ENCODE data around the gene OS9.
A peak's percentile ranks its signal among the peaks of the same experiment; 100 is the strongest.
"Not testable (repeated sequence)": the region's sequence is repeated elsewhere in the genome, so short reads cannot be mapped to it uniquely, and the experiment has no call there.

Gene OS9
- 146 to 186 (median 150) reads per million in 3 experiments for total RNA-seq

DNA sequence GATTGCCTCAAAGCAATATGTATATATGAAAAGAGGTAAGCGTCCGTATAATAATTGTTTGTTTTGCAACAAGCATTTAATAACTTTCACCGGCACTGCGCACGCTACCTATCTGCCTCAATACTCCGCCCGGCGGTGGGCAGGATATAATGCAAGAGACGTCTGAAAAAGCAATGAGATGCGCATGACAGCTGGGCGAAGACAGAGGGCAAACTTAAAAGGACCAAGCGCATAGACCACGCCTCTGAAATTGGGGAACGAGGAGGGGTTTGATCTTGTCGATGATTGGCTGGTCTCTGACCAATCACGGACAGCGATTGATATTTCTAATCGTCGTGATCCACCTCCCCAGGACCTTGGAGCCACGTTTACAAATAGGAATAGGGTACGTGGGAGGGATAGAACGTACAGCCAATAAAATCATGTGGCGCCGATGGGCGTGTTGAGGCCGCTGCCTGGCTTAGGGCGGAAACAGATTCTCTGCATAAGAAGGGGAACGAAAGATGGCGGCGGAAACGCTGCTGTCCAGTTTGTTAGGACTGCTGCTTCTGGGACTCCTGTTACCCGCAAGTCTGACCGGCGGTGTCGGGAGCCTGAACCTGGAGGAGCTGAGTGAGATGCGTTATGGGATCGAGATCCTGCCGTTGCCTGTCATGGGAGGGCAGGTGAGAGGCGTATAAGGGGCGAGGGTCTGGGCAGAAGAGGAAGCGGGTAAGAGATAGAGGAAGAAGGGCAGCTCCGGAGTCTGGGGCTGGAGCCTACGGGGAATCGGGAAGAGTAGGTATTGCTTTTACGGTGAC, at the start of gene OS9:
TSS of gene OS9 (plus strand) at position 474 of the 800 bp plus-strand sequence. CDS start at position 504, 30 bp downstream.
- peak; percentile 99 for DNase-seq

DNA sequence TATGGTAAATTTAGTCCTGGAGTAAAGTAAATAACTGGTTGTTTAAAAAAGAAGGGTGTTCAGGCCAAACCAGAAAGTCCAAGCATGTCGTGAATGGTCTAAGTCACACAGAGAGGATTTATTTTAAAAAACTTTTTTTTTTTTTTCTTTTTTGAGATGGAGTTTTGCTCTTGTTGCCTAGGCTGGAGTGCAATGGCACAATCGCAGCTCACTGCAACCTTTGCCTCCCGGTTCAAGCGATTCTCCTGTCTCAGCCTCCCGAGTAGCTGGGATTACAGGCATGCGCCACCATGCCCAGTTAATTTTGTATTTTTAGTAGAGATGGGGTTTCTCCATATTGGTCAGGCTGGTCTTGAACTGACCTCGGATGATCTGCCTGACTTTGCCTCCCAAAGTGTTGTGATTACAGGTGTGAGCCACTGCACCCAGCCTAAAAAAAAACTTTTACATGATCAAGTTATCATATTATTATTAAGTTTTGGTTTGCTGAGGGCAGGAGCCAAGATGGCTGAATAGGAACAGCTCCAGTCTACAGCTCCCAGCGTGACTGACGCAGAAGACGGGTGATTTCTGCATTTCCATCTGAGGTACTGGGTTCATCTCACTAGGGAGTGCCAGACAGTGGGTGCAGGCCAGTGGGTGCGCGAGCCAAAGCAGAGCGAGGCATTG, 47.8 kb upstream of the OS9 start:
- DNase-seq: not testable (repeated sequence)

DNA sequence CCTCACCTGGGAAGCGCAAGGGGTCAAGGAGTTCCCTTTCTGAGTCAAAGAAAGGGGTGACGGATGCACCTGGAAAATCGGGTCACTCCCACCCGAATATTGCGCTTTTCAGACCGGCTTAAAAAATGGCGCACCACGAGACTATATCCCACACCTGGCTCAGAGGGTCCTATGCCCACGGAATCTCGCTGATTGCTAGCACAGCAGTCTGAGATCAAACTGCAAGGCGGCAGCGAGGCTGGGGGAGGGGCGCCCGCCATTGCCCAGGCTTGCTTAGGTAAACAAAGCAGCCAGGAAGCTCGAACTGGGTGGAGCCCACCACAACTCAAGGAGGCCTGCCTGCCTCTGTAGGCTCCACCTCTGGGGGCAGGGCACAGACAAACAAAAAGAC, 47.3 kb upstream of the OS9 start:
- not testable (repeated sequence) for DNase-seq

DNA sequence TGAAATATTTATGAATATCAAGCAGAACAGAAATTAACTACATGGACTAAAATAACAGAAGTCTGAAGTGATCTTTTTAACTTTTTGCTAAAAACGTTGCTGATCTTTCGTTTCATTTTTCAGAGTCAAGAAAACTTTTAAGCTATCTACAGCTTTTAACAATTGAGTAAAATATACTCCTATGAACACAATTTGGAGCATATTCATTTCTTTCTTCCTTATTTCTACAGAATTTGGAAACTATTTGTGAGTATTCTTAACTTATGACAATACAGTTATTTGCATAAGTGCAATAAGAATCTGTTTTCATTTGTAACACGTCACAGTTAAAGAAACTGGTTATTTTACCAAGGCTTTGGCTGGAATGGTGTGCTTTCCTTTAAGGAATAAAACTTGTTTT, 39.9 kb upstream of the OS9 start:
- DNase-seq: no peak

GRCh38 chr12:57655541-57656240, 38.2 kb upstream of the OS9 start:
- no peak for DNase-seq

- DNase-seq: not testable (repeated sequence)
Observed at GRCh38 chr12:57656408-57656807, 37.5 kb upstream of the OS9 start.

DNA sequence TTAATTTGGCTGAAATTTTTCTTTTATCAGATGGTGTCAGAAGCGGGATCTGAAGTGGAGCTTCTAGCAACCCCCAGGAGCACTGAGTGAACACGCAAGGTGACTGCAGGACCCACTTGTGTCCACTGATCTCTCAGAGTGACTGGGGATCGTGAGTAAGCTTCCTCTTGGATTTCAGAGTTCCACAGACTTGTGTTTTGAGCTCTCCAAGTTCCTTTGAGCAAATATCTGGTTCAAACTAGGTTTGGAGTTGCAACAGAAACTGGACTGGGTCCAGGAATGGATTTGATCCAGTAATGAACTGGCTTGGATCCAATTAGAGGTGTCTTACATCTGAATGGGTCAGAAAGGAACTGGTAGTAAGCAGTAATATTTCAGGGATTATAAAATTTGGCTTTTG, 36.2 kb upstream of the OS9 start:
- no peak for DNase-seq

- no peak for DNase-seq
Observed at GRCh38 chr12:57658890-57659289, 35.0 kb upstream of the OS9 start.

- no peak for DNase-seq
Observed at GRCh38 chr12:57661376-57661775, 32.6 kb upstream of the OS9 start.

GRCh38 chr12:57665066-57665820, 28.7 kb upstream of the OS9 start:
- DNase-seq: not testable (repeated sequence)

DNA sequence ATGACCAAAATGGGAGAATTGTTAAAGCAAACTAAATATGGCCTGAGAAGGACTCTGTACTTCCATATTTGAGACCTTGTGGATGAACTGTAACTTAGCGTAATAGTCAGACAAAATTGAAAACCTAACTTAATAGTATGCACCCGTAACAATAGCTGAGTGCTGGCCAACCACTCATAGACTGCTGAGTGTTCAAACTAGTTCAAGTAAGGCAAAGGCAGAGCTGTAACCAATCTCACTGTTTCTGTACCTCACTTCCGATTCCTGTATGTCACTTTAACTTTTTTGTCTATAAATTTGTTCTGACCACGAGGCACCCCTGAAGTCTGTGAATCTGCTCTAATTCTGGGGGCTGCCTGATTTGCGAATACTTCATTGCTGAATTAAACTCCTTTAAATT, 27.0 kb upstream of the OS9 start:
- no peak for DNase-seq

DNA sequence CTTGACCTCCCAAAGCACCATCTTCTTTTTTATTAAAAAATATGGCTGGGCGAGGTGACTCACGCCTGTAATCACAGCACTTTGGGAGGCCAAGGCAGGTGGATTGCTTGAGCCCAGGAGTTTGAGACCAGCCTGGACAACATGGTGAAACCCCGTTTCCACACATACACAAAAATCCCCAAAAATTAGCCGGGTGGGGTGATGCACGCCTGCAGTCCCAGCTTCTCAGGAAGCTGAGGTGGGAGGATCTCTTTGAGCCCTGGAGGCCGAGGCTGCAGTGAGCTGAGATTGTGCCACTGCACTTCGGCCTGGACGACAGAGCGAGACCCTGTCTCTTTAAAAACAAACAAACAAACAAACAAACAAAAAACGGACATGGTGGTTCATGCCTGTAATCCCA, 24.2 kb upstream of the OS9 start:
- DNase-seq: not testable (repeated sequence)

DNA sequence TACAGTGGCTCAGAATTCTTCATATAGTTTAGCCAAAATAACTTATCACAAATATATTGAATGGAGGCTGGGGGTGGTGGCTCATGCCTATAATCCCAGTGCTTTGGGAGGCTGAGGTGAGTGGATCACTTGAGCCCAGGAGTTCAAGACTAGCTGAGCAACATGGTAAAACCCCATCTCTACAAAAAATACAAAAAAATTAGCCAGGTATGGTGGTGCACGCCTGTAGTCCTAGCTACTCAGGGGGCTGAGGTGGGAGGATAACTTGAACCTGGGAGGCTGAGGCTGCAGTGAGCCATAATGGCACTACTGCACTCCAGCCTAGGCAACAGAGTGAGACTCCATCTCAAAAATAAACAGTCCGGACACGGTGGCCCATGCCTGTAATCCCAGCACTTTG, 22.1 kb upstream of the OS9 start:
- not testable (repeated sequence) for DNase-seq

GRCh38 chr12:57672801-57673200, 21.1 kb upstream of the OS9 start:
- DNase-seq: no peak

DNA sequence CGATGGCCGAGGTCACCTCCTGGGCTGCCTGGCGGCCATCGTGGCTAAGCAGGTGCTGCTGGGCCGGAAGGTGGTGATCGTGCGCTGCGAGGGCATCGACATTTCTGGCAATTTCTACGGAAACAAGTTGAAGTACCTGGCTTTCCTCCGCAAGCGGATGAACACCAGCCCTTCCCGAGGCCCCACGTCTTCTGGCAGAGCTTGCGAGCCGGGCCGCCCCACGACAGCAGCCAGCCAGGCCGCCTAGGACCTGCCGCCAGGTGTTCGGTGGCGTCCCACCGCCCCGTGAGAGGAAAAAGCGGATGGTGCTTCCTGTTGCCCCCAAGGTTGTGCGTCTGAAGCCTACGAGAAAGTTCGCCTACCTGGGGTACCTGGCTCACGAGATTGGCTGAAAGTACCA, 19.2 kb upstream of the OS9 start:
- no peak for DNase-seq

- not testable (repeated sequence) for DNase-seq
Observed at GRCh38 chr12:57677947-57678346, 16.0 kb upstream of the OS9 start.

GRCh38 chr12:57679697-57680096, 14.2 kb upstream of the OS9 start:
- no peak for DNase-seq

- DNase-seq: no peak
Observed at GRCh38 chr12:57687862-57688261, 6.1 kb upstream of the OS9 start.

DNA sequence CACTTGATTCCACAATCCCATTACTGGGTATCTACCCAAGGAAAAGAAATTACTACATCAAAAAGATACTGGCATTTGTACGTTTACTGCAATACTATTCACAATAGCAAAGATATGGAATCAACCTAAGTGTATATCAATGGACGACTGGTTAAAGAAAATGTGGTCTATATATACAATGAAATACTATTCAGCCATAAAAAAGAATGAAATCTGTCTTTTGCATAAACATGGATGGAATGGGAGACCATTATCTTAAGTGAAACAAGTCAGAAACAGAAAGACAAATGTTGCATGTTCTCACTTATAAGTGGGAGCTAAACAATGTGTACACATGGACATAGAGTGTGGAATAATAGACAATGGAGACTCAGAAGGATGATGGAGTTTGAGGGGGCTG, 5.0 kb upstream of the OS9 start:
- no peak for DNase-seq

- no peak for DNase-seq
Observed at GRCh38 chr12:57692500-57692899, 1.4 kb upstream of the OS9 start.

DNA sequence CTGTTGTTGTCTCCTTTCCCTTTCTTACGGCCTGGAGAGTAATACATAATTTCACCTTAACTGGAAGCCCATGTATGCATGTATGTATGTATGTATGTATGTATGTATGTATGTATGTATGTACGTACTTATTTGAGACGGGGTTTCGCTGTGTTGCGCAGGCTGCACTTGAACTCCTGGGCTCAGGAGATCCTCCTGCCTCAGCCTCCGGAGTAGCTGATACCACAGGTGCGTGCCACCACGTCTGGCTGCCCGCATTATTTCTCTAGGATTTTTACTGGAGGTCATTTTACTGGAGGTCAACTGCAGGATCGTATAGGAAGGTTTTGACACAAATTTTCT, 644 bp upstream of the OS9 start:
- no peak for DNase-seq

DNA sequence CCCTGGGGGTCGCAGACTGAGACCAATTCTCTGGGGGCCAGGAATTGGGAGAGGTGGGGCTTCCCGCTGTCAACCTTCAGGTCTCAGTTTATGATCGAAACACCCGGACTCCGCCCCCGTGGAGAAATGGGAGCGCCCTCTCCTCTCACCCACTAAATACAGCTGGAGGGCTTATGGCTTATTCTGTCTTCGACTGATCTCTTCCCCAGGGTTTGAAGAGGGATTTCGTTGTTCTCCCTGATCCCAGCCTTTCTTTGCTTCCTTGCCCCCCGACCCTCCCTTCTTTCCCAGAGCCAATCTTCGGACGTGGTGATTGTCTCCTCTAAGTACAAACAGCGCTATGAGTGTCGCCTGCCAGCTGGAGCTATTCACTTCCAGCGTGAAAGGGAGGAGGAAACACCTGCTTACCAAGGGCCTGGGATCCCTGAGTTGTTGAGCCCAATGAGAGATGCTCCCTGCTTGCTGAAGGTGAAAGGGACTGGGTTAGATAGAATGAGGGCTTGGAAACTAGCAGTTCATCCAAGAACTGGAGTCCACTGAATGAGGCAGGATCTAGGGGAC, 607 bp downstream of the OS9 start:
- DNase-seq: no peak
